Loucy (cell line): Measurements from ENCODE around the gene TCEA3.

ENCODE experiments used
- EZH2phosphoT487 ChIP-seq: fragments of 200-600 bp; IDR thresholded peaks from 2 replicates; pipeline ENCODE4 v1.6.1; 2018; ENCODE audit warnings: antibody characterized with exemption, mild to moderate bottlenecking, moderate library complexity, borderline replicate concordance
- TF ChIP-seq, protein P1 (sequence below): fragments of 200-600 bp; sonication (generic); conservative IDR thresholded peaks from 2 replicates; pipeline ENCODE4 v1.5.1; 2014; ENCODE audit warnings: mild to moderate bottlenecking, antibody characterized with exemption, low read length

DNA sequence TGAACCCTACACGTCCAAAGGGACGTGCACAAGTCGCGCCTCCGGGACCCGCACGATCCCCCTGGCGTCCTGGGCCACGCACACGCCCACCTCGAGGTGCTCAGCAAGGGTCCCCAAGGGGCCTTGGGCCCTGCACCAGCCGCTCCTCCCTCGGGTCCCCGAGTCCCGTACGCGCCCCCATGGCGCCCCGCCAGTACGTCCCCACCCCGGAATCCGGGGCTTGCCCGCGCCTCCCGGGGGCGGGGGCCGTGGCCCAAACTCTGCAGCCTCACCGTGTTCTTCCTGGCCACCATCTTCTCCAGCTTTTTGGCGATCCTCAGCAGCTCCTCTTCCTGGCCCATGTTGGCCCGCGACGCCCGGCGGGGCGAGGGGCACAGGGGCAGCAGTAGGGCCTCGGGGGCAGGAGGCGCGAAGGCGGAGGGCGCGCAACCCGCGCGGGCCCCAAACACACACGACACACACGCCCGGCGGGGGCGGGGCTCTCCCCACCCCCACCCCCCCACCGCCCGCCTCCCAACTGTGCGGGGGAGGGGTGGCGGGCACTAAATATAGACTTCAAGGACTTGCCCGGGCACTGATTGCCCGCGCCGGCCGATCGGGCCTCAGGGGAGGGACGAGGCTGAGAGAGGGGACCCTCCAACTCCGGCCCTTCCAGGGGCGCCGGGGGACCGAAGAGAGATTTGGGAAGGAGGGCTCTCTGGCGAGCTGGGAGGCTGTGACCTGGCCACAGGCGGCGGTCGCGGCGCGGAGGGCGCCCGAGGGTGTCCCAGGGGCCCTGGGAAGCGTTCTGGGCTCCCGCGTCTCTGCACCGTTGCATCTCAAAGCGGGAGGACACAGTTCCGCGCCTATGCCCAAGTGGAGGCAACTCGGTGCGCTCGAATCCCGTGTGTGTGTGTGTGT, at the start of gene TCEA3:
- TF ChIP-seq, protein P1, sequence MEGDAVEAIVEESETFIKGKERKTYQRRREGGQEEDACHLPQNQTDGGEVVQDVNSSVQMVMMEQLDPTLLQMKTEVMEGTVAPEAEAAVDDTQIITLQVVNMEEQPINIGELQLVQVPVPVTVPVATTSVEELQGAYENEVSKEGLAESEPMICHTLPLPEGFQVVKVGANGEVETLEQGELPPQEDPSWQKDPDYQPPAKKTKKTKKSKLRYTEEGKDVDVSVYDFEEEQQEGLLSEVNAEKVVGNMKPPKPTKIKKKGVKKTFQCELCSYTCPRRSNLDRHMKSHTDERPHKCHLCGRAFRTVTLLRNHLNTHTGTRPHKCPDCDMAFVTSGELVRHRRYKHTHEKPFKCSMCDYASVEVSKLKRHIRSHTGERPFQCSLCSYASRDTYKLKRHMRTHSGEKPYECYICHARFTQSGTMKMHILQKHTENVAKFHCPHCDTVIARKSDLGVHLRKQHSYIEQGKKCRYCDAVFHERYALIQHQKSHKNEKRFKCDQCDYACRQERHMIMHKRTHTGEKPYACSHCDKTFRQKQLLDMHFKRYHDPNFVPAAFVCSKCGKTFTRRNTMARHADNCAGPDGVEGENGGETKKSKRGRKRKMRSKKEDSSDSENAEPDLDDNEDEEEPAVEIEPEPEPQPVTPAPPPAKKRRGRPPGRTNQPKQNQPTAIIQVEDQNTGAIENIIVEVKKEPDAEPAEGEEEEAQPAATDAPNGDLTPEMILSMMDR, result no peak
- no peak for TF ChIP-seq EZH2phosphoT487
